ENCODE measurements around the gene KLHDC7B.

The KLHDC7B gene

DNA sequence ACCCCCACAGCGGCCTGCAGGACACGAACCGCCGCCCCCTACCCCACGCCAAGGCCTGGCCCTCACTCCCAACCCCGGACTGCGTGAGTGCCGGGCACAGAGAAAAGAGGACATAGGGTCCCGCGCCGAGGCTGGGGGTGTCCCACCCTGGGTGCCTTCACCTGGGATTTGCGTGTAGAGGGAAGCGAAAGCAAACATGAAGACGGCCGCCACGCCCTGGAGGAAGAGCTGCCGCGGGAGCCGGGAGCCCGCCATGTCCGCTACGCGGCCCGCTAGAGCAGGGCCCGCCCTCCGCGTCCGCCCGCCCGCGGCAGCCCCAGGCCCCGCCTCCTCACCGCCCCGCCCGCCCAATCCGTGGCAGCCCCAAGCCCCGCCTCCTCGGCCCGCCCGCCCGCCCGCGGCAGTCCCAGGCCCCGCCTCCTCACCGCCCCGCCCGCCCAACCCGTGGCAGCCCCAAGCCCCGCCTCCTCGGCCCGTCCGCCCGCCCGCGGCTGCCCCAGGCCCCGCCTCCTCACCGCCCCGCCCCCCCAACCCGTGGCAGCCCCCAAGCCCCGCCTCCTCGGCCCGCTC is 38.2 kb upstream of the KLHDC7B start, which contains the start of gene LMF2:
LMF2 (minus strand) TSS at position 282 of the 570 bp plus-strand sequence; CDS start at position 255, 27 bp downstream.
- peak; percentile 87 for DNase-seq (ENCODE audit: low read depth)
- peak within 1 kb of the TSS; percentile 90 for H3K4me3 ChIP-seq (ENCODE audit: low read length)
- TF ChIP-seq, protein P1, sequence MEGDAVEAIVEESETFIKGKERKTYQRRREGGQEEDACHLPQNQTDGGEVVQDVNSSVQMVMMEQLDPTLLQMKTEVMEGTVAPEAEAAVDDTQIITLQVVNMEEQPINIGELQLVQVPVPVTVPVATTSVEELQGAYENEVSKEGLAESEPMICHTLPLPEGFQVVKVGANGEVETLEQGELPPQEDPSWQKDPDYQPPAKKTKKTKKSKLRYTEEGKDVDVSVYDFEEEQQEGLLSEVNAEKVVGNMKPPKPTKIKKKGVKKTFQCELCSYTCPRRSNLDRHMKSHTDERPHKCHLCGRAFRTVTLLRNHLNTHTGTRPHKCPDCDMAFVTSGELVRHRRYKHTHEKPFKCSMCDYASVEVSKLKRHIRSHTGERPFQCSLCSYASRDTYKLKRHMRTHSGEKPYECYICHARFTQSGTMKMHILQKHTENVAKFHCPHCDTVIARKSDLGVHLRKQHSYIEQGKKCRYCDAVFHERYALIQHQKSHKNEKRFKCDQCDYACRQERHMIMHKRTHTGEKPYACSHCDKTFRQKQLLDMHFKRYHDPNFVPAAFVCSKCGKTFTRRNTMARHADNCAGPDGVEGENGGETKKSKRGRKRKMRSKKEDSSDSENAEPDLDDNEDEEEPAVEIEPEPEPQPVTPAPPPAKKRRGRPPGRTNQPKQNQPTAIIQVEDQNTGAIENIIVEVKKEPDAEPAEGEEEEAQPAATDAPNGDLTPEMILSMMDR (IDR thresholded peaks at IDR 0.05; ENCODE audit: insufficient read depth, low read depth, low read length, missing control alignments): no peak

DNA sequence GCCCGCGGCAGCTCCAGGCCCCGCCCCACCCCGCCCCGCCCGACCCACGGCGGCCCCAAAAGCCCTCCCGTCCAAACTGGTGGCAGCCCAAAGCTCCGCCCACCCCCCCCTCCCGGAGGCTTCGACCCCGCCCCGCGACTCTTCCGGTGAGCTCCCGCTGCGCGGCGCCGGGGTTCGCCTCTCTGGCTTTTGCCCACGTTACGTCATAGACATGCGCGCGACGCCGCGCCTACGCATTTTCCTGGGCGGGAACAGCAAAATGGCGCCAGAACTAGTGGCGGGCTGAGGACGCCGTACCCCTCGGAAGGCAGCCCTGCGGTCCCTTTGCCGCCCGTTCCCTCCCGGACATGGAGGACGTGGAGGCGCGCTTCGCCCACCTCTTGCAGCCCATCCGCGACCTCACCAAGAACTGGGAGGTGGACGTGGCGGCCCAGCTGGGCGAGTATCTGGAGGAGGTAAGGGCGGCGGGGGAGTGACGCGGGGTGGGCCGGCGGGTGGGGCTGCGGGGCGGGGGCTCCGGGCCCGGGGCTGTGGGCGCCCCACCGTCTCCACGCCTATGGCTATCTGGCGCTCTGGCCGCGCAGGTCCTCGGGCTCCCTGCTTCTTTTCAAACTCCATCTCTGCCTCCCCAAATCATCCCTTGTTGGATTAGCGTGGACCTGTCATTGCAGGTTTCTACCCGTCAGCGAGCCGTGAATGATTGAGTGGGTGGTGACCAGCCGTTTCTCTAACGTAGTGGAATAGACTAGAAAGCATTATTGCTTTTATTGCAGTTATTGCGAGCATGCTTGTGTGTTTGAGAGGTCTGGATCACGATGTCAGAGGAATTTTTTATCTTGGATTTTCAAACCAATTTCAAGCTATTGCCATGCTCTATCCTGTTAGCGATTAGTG is 37.5 kb upstream of the KLHDC7B start, which contains the start of gene NCAPH2:
NCAPH2 (plus strand) TSS at position 234 of the 894 bp plus-strand sequence; CDS start at position 348, 114 bp downstream.
- peak within 1 kb of the TSS; percentile 90 for H3K4me3 ChIP-seq (ENCODE audit: low read length)
- peak; percentile 98 for DNase-seq (ENCODE audit: low read depth)
- TF ChIP-seq, protein P1 (IDR thresholded peaks at IDR 0.05; ENCODE audit: insufficient read depth, low read depth, low read length, missing control alignments): no peak

DNA sequence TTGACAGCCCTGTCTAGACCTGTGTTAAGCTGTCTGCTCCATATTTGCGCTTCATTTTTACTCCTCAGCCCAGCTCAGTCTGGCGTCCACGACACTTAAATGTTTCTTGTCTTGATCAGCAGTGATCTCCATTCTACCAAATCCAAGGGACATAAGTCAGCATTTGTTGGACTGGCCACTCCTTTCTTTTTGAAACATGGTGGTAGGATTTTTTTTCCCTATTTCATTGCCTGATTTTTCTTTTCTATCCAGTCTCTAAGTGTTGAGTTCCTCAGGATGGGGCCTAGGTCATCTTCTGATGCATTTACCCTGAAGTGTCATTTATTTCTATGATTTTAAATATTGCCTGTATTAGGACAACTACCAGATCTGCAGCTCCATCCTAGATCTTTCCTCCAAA is 36.8 kb upstream of the KLHDC7B start:
- TF ChIP-seq, protein P1 (IDR thresholded peaks at IDR 0.05; ENCODE audit: insufficient read depth, low read depth, low read length, missing control alignments): no peak
- peak overlapping the region; percentile 65 for H3K4me3 ChIP-seq (ENCODE audit: low read length)
- no peak for DNase-seq (ENCODE audit: low read depth)

DNA sequence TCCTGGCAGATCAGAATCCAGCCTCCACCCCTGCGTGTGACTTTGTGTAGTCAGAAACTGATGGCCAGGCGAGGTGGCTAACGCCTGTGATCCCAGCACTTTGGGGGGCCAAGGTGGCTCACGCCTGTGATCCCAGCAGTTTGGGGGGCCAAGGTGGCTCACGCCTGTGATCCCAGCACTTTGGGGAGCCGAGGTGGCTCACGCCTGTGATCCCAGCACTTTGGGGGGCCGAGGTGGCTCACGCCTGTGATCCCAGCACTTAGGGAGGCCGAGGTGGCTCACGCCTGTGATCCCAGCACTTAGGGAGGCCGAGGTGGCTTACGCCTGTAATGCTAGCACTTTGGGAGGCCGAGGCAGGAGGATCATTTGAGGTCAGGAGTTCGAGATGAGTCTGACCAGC is 32.5 kb upstream of the KLHDC7B start:
- DNase-seq (ENCODE audit: low read depth): no peak
- TF ChIP-seq, protein P1 (IDR thresholded peaks at IDR 0.05; ENCODE audit: insufficient read depth, low read depth, low read length, missing control alignments): no peak
- H3K4me3 ChIP-seq (ENCODE audit: low read length): no peak overlapping the region

DNA sequence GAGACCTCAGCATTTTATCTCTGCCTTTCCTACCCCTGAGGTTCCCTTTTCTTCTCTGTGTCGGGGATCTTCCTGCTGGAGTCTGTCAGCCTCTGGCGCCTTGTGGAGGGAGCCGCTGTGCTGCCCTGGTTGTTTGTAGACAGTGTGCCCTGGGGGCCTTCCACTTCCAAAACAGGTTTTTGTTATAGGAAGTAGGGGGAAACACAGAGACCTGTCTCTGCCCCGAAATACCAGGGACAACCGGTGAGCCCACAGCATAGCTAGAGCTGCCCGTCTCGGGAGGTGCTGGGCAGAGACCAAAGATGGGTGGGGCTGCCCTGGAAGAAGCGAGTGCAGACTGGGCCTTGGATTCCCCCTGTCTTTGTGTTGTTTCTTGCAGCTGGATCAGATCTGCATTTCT is 29.6 kb upstream of the KLHDC7B start:
- TF ChIP-seq, protein P1 (IDR thresholded peaks at IDR 0.05; ENCODE audit: insufficient read depth, low read depth, low read length, missing control alignments): no peak
- no peak overlapping the region for H3K4me3 ChIP-seq (ENCODE audit: low read length)
- no peak for DNase-seq (ENCODE audit: low read depth)

DNA sequence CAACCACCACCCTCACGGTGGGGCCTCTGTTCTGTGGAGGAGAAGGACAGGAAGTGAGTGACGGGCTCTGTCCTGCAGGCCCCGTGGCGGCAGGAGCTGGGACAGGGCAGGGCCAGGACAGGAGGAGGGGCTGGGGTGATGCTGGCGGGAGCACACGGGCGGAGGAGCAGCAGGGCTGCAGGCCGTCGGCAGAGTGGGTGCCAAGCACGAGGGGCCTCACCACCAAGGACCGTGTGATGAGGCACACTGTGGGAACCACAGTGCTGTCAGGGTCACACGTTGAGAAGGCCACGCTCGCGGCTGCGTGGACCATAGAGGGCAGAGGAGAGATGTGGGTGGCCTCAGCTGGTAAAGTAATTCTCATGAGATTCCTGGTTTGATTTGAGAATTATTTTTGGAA is 28.8 kb upstream of the KLHDC7B start:
- H3K4me3 ChIP-seq (ENCODE audit: low read length): no peak overlapping the region
- DNase-seq (ENCODE audit: low read depth): no peak
- TF ChIP-seq, protein P1 (IDR thresholded peaks at IDR 0.05; ENCODE audit: insufficient read depth, low read depth, low read length, missing control alignments): no peak

All from epithelial cell of esophagus (primary cell).